Right cardiac atrium (tissue), 5 donors: ENCODE measurements around the gene TUT7. TPM values are rescaled to one million over a fixed set of nuclear protein-coding genes. Genes with fewer than 3 reads are reported as not detected.

Experiments
- ATAC-seq, 2 donors: fragments of 200-7000 bp; cut with Tn5 transposase; one replicate each; pipeline versions ENCODE4 v1.8.0 to v1.9.1; 2020; ENCODE audit warnings: moderate library complexity in 2 of 2, mild to moderate bottlenecking in 1 of 2
- DNase-seq, 3 donors: peaks; one replicate each; pipeline ENCODE4 v3.0.0-alpha.2; 2020
- H3K27ac ChIP-seq: one replicate; pipeline ENCODE4 v1.5.1; 2013; ENCODE audit warnings: mild to moderate bottlenecking, low read length, control low read depth, moderate library complexity
- H3K27me3 ChIP-seq: one replicate; pipeline ENCODE4 v1.6.1; 2013; ENCODE audit not compliant: control insufficient read depth, insufficient read depth
- H3K4me1 ChIP-seq: one replicate; pipeline ENCODE4 v1.6.1; 2013; ENCODE audit warnings: low read length; ENCODE audit not compliant: control insufficient read depth, insufficient read depth
- H3K4me3 ChIP-seq: one replicate; pipeline ENCODE4 v1.5.1; 2013; ENCODE audit warnings: low read length, control low read depth
- H3K9me3 ChIP-seq: one replicate; pipeline ENCODE4 v1.6.1; 2013; ENCODE audit warnings: low read length; ENCODE audit not compliant: control insufficient read depth
- WGBS: extraction: QIAGEN DNeasy Blood & Tissue Kit; methylation state at CpG from one replicate; pipeline ENCODE4 v1.1.7; 2013; 5-methylcytosine and 5-hydroxymethylcytosine counted together
- intact Hi-C, 4 donors: fragments of 100-400 bp; cut with DNase I; formaldehyde crosslinking; loops; one replicate each; pipeline versions ENCODE4 v1.11.0 to v1.14.0; 2022 to 2023
- polyA plus RNA-seq: library from polyadenylated mRNA; stranded (reverse); fragments of 200-250 nt; gene quantifications from one replicate; pipeline ENCODE4 v1.2.3, GENCODE V29; 2013
- total RNA-seq, 4 donors: library from RNA; stranded (reverse); fragmentation: NEBNext Ultra II Directional; extraction: Animal tissue kit (Norgen Biotek cat#: 25700); gene quantifications; one replicate each; pipeline ENCODE4 v1.2.1, GENCODE V29; 2021
- donor health status: healthy with polysubstance abuse.
- donor health status: DM: no; HTN: yes; CAD: no.
- donor health status: DM: no; HTN: no; CAD: no.
- donor health status: DM: no; HTN: yes; CAD: no; lungs with severe emphysema.
- donor health status: DM: yes; HTN: yes; CAD: no.

The TUT7 gene
- total and polyA plus RNA-seq, 5 donors = 8.4 to 17.0 (median 14.9) TPM

GRCh38 chr9:86280580-86280979 lies 73.6 kb downstream of the TUT7 start:
- 95% methylated on average over 7 of the region's 7 CpGs for WGBS
- H3K4me1 ChIP-seq = peaks cover 16% of the 10 kb centered on the region

GRCh38 chr9:86279839-86280238 lies 74.4 kb downstream of the TUT7 start:
- 92% methylated on average over 3 of the region's 3 CpGs for WGBS
- peaks cover 19% of the 10 kb centered on the region for H3K4me1 ChIP-seq
- no peak for DNase-seq

More at GRCh38 chr9:86280580-86280979, 73.6 kb downstream of the TUT7 start:
- intact Hi-C loops = no loop called here
- Histone ChIP-seq H3K27ac (no peak overlapping the region), H3K4me3 (no peak overlapping the region), H3K9me3 (no peaks in the 10 kb centered on the region), H3K27me3 (no peaks in the 10 kb centered on the region)
- ATAC-seq (no peak), DNase-seq (no peak)

GRCh38 chr9:86277072-86277471 lies 77.1 kb downstream of the TUT7 start:
- intact Hi-C loops = no loop called here
- ATAC-seq = no peak

More at GRCh38 chr9:86279839-86280238, 74.4 kb downstream of the TUT7 start:
- intact Hi-C loops = no loop called here
- Histone ChIP-seq H3K4me3 (no peak overlapping the region), H3K9me3 (no peaks in the 10 kb centered on the region), H3K27me3 (no peaks in the 10 kb centered on the region), H3K27ac (no peak overlapping the region)
- no peak for ATAC-seq

GRCh38 chr9:86275962-86276361 lies 78.2 kb downstream of the TUT7 start:
- no peak for ATAC-seq

More at GRCh38 chr9:86277072-86277471, 77.1 kb downstream of the TUT7 start:
- 50% methylated on average over 1 of the region's 1 CpG for WGBS
- DNase-seq = no peak
- no peaks in the 10 kb centered on the region for H3K9me3 ChIP-seq
- no peaks in the 10 kb centered on the region for H3K27me3 ChIP-seq
- no peak overlapping the region for H3K4me3 ChIP-seq
- H3K4me1 ChIP-seq = peaks cover 16% of the 10 kb centered on the region
- no peak overlapping the region for H3K27ac ChIP-seq

GRCh38 chr9:86274821-86275643 lies 79.2 kb downstream of the TUT7 start:
- peaks cover 12% of the 10 kb centered on the region for H3K4me1 ChIP-seq

More at GRCh38 chr9:86275962-86276361, 78.2 kb downstream of the TUT7 start:
- Histone ChIP-seq H3K4me1 (peaks cover 16% of the 10 kb centered on the region), H3K27me3 (no peaks in the 10 kb centered on the region), H3K27ac (no peak overlapping the region), H3K9me3 (no peaks in the 10 kb centered on the region), H3K4me3 (no peak overlapping the region)
- no peak for DNase-seq
- WGBS = 78% methylated on average over 3 of the region's 3 CpGs
- intact Hi-C loops = no loop called here

GRCh38 chr9:86272221-86272620 lies 82.0 kb downstream of the TUT7 start:
- Histone ChIP-seq H3K27ac (no peak overlapping the region), H3K4me1 (peaks cover 6% of the 10 kb centered on the region), H3K4me3 (no peak overlapping the region), H3K27me3 (no peaks in the 10 kb centered on the region), H3K9me3 (no peaks in the 10 kb centered on the region)
- WGBS = 93% methylated on average over 4 of the region's 4 CpGs
- ATAC-seq = no peak
- intact Hi-C loops = no loop called here
- DNase-seq = no peak

More at GRCh38 chr9:86274821-86275643, 79.2 kb downstream of the TUT7 start:
- WGBS = 65% methylated on average over 7 of the region's 7 CpGs
- H3K9me3 ChIP-seq = no peaks in the 10 kb centered on the region
- DNase-seq (peak in 1 of 3 donors; percentile 65), ATAC-seq (peak; percentile 42 to 71)
- no peak overlapping the region for H3K27ac ChIP-seq
- intact Hi-C loops = no loop called here
- no peak overlapping the region for H3K4me3 ChIP-seq
- no peaks in the 10 kb centered on the region for H3K27me3 ChIP-seq

- Histone ChIP-seq H3K9me3 (no peaks in the 10 kb centered on the region), H3K27me3 (no peaks in the 10 kb centered on the region), H3K4me3 (no peak overlapping the region), H3K27ac (no peak overlapping the region), H3K4me1 (peaks cover 4% of the 10 kb centered on the region)
- ATAC-seq (no peak), DNase-seq (no peak)
- 92% methylated on average over 6 of the region's 6 CpGs for WGBS
- intact Hi-C loops = no loop called here
Measured at GRCh38 chr9:86263876-86264275, 90.3 kb downstream of the TUT7 start.

- DNase-seq (no peak), ATAC-seq (peak in 1 of 2 donors; percentile 63)
- peaks cover 4% of the 10 kb centered on the region for H3K4me1 ChIP-seq
- intact Hi-C loops = no loop called here
- no peaks in the 10 kb centered on the region for H3K9me3 ChIP-seq
- no peaks in the 10 kb centered on the region for H3K27me3 ChIP-seq
- no peak overlapping the region for H3K27ac ChIP-seq
- H3K4me3 ChIP-seq = no peak overlapping the region
- WGBS = 77% methylated on average over 4 of the region's 4 CpGs
Measured at GRCh38 chr9:86262492-86262891, 91.7 kb downstream of the TUT7 start.

- H3K9me3 ChIP-seq = no peaks in the 10 kb centered on the region
- DNase-seq (no peak), ATAC-seq (no peak)
- H3K4me1 ChIP-seq = peaks cover 4% of the 10 kb centered on the region
- 84% methylated on average over 8 of the region's 8 CpGs for WGBS
- intact Hi-C loops = no loop called here
- H3K27ac ChIP-seq = no peak within 1 kb of the TSS
- no peak within 1 kb of the TSS for H3K4me3 ChIP-seq
- H3K27me3 ChIP-seq = no peaks in the 10 kb centered on the region
Measured at GRCh38 chr9:86259557-86259956, 94.7 kb downstream of the TUT7 start, which contains the start of gene C9orf153. C9orf153 (minus strand) TSS chr9:86259657; CDS start chr9:86229603, 30,054 bp downstream.

GRCh38 chr9:86257391-86257790 lies 96.8 kb downstream of the TUT7 start:
- intact Hi-C loops = no loop called here
- ATAC-seq (no peak), DNase-seq (no peak)
- WGBS = 63% methylated on average over 2 of the region's 2 CpGs
- H3K27ac ChIP-seq = no peak overlapping the region
- no peaks in the 10 kb centered on the region for H3K9me3 ChIP-seq
- no peaks in the 10 kb centered on the region for H3K4me1 ChIP-seq
- no peaks in the 10 kb centered on the region for H3K27me3 ChIP-seq
- no peak overlapping the region for H3K4me3 ChIP-seq

GRCh38 chr9:86256653-86257052 lies 97.6 kb downstream of the TUT7 start:
- ATAC-seq (no peak), DNase-seq (no peak)
- Histone ChIP-seq H3K4me3 (no peak overlapping the region), H3K4me1 (no peaks in the 10 kb centered on the region), H3K27ac (no peak overlapping the region), H3K27me3 (no peaks in the 10 kb centered on the region), H3K9me3 (no peaks in the 10 kb centered on the region)
- WGBS = 75% methylated on average over 3 of the region's 3 CpGs
- intact Hi-C loops = no loop called here
